ENCODE measurements around the gene L3MBTL4.
"Not testable (repeated sequence)": the region's sequence is repeated elsewhere in the genome, so short reads cannot be mapped to it uniquely, and the experiment has no call there.

The L3MBTL4 gene

DNA sequence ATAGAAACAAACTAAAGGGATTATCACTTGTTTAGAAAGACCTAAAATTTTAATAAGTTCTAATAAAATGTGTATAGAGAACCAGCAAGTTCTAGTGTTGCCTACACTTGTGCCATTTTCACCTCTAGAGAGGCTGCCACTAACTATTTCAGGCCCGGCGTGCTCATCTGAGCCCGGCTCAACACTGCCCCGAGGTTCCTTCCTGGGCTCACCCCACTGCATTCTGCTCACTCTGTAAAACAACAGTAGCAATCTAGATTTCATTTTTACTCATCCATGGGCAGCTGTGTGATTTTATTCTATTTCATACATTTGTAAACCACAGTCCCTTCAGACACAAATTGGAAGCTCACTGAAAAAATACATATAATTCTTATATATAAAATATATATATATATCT is 253.2 kb downstream of the L3MBTL4 start:
- no peak for DNase-seq

DNA sequence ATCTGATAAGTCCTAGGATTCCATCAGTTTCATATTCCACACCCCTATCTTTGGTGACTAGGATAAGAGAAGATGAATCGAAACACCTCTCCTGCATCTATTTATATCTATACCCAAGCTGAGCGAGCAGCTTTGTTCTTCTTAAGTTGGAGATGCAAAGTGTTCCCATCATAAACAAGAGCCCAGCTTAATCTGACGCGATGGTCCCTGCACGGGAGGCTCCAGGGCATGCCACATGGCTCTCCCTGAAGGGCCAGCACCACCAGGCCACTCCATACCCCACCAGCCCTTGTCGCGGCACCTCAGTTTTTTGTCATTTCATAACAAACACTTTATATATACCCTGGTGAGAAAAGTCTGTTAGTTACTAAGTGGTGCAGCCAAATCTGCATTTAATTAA is 255.3 kb downstream of the L3MBTL4 start:
- no peak for DNase-seq

DNA sequence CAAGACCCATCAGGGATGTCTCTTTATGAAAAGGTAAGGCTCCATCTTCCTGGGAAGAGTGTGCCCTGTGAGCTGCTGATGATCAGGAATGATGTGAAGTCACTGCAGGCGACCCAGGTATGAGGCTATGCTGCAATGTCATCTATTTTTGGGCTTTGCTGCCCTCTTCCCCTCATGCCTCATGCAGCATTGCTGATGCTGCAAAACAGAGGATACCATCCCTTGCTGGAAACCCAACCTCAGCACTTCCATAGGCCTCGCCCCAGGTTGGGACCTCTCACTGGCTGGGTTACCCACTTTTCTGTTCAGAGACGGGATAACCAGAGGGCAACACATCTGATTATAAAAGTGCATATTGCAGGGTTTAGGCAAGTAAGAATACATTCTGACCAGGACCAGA is 255.8 kb downstream of the L3MBTL4 start:
- no peak for DNase-seq

DNA sequence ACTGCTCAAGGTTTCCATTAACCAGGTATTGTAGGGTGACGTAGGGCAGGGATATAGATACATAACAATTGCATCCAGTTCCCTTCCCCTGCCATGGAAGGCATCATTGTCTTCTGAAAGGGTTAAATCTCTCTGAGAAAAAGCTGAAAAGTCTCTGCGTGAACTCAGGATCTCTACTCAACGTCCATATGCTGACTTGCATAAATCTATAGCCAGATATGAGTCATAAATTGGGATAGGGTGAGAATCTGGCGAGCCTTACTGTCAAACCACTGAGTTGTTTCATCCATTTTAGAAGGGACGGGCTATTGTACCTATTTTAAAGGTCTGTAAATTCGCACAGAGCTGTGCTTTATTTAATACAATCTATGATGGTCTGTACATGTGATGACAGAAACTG is 258.3 kb downstream of the L3MBTL4 start:
- no peak for DNase-seq

DNA sequence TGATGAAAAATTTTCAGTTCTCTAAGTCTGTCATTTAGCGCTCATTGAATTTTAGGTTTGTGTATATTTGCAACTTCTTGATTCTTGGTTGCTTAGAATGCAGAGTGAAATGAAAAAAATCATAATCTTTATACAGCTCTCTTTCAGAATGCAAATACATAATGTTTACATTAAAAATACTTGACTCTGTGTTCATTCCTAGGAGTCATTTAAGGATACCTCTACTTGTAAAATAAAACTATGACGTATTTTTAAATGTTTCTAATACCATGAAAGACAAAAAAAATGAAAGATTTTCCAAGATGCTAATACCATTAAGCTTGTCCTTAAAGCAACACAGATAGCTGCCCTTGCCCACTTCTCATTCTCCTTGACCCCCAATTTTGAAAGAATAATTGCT is 259.0 kb downstream of the L3MBTL4 start:
- DNase-seq: no peak

DNA sequence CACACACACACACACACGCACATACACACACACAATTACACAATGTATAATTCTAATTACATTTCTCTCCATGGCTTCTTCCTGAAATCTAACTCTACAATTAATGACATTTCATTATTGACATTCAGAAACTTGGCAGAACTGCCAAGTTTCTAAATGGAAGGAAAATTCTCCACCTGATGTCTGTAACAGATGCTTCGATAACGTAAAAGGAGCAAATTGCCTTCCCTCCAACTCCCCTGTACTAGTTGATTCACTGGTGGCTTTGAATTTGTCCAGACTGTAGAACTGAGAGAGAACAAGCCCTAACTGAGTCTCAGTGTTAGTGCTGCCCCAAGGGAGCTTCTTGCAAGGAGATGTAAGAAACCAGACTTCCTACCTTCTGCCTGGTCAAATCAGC is 264.3 kb downstream of the L3MBTL4 start:
- no peak for DNase-seq

DNA sequence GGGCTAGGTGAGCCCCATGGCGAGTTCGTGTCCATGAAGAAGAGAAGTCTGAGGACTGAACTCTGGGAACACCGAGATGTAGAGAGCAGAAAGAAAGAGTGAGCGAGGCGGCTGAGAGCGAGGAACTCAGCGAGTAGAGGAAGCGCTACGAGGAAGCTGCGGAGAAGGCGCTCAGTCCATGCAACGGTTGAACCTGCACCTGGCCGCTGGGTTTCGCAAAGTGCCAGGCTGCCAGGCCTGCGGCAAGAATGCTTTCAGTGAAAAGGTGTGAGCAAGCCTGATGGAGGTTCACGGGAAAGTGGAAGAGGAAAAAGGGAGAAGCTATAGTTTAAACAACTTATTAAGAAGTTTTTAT is 268.4 kb downstream of the L3MBTL4 start:
- DNase-seq: no peak

DNA sequence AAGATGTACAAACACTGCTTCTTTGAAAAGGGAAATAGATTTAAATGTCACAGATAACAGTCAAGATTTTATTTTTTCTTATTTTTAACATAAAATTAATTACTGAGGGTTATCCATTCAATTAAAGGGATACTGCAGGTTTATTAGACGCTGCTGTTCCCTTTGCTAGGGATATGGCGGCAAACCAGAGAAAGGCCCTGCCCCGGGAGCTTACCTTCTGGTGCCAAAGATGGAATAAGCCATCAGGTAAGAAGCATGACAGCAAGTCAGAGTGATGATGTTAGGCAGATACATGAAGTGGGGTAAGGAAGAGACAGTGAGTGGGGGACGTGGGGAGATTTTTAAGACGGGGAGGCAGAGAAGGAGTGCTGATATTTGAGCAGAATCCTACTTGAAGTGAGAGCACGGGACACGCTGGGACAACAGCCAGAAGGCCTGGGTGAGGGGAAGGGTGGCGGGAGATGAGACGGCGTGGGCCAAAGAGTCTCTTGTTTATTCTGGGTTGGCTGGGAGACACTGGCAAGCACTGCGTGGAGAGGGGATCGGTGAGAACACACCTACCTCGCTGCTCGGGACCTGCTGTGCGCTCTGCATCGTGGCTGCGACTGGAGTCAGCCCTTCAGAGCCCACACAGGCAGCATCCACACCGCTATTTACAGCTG is 268.9 kb downstream of the L3MBTL4 start:
- DNase-seq: peak; percentile 56

DNA sequence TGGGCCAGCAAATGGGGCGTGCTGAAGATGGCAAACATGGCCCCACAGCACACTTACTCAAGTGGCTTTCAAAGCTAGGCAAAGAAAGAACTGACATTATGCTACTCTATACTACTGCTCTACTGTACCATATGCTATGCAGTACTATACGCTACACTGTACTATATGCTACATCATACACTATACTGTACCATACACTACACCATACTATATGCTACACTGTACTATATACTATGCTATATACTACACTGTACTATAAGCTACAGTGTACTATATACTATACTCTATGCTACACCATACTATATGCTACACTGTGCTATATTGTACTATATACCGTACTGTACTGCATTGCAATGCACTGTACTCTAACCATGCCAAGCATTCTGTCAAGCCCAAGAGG is 275.7 kb downstream of the L3MBTL4 start:
- DNase-seq: no peak

DNA sequence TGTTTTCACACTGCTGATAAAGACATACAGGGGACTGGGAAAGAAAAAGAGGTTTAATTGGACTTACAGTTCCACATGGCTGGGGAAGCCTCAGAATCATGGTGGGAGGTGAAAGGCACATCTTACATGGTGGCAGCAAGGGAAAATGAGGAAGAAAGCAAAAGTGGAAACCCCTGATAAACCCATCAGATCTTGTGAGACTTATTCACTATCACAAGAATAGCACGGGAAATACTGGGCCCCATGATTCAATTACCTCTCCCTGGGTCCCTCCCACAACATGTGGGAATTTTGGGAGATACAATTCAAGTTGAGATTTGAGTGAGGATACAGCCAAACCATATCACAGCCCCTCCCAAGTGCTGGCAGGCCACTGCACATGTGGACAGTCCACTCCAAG is 278.8 kb downstream of the L3MBTL4 start:
- DNase-seq: not testable (repeated sequence)

DNA sequence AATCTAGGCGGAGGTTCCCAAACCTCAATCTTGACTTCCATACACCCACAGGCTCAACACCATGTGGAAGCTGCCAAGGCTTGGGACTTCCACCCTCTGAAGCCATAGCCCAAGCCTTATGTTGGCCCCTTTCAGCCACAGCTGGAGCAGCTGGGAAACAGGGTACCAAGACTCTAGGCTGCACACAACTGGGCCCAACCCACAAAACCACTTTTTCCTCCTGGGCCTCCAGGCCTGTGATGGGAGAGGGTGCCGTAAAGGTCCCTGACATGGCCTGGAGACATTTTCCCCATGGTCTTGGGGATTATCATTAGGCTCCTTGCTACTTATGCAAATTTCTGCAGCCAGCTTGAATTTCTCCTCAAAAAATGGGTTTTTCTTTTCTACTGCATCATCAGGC is 279.7 kb downstream of the L3MBTL4 start:
- DNase-seq: not testable (repeated sequence)

DNA sequence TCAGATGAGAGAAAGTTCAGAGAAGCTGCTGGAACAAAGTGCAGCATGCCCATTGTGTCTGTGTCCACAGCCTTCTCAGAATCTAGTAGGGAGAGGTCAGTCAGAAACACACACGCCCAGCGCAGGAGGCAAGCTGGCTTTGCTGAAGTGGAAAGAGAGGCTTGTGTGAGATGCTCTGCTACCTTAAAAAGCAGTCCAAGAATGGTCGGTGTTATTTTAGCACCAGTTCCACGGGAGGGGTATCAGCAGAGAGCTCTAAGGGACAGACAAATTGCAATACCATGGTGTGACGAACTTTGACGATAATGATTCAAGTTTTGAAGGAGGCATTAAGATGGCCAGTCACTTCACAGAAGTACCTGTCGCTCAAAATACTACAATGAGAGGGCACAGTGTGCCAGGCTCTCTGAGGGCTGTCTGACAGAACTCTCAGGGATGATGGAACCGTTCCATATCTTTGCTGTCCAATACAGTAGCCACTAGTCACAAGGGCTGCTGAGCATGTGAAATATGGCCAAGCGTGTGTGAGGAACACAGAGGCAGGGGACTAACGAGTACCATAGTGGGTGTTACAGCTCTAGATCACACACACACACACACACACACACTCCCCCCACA is 281.9 kb downstream of the L3MBTL4 start:
- no peak for DNase-seq

DNA sequence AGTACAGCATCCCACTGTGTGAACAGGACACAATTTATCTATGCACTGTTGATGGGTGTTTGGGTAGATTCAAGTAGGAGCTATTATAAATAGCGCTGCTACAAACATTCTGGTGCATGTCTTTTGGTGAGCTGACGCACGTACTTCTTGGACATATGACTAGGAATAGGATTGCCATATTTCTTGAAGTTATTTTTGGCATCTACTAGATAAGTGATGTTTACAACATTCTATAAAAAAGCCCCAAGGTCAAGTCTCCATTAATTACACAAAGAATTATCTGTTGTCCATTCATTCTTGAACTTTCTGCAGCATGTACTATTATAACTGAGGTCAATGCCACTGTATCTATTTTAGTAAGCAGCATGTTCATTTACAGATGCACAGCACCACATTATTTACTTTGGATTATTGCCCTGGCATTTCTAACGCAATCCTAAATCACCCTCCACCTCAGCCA is 293.9 kb downstream of the L3MBTL4 start:
- DNase-seq: no peak

DNA sequence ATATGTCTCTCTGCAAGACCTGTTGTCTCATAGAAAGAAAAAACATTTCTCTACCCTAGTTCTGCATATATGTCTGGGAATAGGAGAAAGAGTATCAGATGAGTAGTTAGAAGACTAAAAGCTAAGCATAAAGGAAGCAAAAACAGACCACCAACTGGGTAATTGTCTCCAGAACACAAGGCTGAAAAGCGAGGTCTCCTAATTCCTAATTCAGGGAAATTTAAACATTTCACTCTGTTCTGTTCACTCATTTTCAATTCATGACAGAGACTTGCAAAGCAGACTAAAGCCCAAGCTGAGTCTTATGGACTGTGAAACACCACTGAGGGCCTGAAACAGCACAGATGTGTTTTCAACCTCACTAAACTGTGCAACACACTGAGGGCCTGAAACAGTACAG is 294.9 kb downstream of the L3MBTL4 start:
- DNase-seq: no peak

DNA sequence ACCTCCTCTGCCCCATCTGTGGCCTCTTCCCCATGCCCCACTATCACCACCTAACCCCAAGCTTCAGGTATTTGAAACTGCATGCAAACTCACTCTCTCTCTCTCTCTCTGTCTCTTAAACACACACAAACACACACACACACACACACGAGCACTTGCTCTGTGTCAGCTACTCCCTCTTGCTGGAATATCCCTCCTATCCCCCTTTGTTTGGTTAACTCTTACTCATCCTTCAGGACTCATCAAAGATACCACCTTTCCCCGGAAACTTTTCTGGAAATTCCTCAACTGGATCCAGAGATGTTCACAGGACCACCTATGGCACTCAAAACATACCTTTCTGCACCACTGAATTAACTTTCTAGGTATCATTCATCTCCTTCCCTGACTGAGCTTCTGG is 296.6 kb downstream of the L3MBTL4 start:
- DNase-seq: no peak

DNA sequence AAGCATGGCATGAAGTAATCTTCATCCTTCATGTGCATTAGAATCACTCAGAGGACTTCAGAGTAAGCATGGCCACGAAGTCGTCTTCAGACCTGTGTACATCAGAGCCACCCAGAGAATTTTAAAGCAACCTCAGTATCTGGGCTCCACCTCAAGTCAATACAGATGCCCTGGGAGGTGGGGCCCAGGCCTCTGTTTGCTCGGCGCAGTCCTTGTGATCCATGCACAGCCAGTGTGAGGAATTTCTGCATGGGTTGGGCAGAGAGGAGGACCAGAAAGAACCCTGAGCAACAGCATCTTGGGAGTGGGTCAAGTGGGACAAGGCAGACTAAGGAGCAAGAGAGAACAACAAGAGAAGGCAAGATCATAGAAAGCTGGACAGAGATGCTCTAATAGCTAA is 299.0 kb downstream of the L3MBTL4 start:
- no peak for DNase-seq

DNA sequence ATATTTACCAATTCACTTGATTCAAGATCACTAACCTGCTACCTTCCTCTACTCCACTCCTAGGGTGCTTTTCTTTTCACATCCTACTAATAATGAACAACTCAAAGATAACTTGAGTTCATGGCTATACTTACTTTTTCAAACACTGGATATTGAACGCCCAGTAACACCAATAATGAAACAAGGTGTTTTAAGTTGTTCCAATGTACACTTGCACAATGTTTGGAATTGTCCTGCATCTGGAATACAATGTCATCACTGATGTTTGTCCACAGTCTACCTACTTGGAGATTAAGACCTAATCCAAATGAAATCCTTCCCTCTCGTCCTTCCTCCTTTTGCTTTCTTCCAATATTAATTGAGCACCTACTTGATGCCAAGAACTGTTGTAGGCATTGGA is 301.1 kb downstream of the L3MBTL4 start:
- DNase-seq: no peak

DNA sequence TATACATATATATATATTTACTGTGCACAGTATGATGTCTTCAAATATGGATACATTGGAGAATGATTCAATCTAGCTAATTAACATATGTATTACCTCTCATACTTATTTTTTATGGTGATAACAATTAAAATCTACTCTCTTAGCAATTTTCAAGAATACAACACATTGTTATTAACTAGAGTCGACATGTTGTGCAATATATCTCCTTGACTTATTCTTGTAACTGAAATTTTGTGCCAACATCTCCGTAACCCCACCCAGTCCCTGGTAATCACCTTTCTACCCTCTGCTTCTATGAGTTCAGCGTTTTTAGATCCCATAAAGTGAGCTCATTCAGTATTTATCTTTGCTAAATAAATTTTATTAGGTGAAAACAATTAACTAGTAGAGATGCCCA is 303.0 kb downstream of the L3MBTL4 start:
- no peak for DNase-seq

DNA sequence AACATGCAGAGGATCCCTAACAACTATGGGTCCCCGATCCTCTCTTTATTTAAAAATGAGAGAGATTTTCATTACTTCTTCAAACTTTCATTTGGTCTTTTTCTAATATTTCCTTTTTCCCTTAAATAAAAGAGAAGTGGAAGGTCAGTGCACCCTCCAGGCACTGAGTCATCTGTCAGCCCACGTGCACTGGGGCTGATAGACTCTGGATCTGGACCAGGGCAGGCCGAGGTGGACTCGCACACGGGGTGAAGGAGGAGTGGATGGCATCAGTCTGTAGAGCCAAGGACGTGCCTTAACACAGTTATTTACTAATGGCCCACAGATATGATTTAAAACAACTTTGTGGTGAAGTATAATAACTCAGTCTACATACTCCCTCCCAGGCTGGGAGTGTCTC is 305.0 kb downstream of the L3MBTL4 start:
- no peak for DNase-seq

DNA sequence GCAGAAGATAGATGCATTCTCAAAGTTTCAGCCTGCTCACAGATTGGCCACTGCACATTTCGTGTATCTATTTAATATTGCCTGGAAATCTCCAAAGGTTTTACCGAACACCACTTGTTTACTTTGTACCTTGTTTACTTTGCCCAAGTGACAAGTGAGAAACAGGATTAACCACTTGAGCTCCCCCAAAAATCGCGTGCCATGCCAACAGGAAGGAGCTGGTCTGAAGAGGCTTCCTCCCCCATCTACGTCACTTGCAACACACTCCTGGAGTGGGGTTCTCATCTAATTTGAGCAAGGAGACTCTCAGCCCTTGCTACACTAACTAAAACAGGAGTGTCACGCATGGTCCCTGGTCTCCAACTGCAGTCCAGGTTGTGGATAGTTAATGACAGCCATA is 306.9 kb downstream of the L3MBTL4 start:
- no peak for DNase-seq

DNA sequence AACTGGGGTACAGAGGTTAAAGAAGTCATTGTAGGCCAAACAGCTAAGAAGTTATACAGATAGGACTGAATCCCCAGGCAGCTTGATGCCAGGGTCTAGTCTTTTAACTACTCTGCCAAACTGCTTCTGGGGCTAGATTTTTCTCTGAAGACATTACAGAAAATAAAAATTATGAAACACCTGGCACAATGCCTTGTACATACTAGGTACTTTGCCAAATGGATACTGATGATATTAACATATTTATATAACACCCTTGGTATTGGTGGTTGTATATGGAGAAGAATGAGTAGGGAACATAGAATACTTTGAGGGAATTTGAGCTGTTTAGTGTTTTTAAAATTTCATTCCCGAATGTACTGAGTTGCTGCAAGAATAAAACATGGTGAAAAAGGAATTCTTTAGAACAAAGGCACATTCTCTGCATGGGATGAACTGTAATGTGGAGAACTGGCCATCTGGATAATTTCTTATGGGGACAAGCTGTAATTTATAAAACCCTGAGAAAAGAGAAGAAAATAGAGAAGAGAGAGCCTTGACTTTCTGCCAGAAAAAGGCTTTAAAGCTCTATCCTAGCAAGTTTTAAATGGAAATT is 308.5 kb downstream of the L3MBTL4 start:
- DNase-seq: no peak

DNA sequence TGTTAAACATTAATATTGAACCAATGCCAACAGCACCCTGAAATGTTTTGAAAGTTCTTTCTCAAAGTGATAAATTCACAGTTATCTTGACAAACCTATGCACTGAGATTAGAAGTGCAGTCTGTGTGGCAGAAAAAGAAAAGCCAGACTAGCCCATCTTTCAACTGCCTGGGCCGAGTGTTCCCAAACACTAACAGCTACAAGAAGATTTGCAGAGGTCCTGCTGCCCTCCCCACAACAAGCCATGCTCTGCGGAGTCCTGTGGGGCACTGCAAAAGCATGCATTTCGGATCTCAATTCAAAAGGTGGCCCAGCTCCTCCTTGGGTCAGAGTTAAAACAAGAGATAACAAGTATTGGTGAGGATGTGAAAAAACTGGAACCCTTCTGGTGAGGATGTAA is 311.0 kb downstream of the L3MBTL4 start:
- no peak for DNase-seq

DNA sequence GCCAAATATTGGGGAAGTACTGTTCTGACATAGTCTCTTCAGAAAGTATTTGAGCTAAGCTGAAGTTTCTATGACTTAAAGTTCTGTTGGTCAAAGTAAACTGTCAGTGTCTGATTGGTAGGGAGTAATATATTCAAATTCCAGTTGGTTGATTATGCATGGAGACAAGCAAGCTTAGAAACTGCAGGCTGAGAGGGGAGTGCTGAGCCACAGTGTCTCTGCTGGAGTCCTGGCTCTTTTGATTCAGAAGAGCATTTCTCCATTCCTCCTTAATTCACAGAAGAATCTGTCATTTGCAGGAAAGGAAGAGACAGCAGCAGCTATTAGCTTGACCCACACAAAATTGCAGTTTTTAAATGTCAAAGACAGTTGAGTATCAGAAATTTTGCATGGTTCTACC is 318.0 kb downstream of the L3MBTL4 start:
- no peak for DNase-seq

DNA sequence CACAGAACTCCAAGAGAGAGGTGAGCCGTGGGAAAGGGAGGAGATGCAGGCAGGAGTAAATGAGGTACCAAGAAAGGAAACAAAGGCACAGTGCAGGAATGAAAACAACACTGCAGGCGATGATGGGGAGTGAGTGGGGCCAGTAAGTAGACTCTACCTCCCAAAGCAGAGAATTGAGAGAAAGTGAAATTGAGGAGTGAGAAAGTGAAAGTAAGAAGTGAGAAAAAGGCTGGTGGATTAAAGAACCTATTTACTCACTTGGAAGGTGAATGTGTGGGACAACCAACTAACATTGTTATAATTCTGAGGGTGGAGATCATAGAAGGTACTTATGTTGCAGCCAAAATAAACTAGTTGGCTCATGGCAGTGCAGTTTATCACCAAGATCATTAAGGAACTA is 326.3 kb downstream of the L3MBTL4 start:
- no peak for DNase-seq

DNA sequence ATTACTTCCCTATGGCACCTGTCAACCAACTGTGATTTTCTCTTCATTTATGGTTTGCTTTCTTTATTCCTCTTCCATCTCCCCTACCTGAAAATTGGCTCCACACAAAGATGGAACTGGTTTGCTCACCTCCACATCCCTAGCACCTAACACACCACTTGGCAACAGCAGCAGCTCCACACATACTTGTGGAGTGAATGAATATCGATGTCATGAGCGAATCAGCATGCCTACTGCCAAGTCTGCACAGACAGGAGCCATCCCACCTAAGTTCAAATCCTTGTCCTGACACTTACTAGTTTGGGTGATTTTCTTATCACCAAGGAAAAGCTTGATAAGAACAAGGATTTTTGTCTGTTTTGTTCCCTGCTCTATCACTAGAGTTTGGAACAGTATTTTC is 328.0 kb downstream of the L3MBTL4 start:
- DNase-seq: no peak
